Liver (tissue), 9 donors: ENCODE results near the gene GPATCH2L. TPM values are rescaled to one million over a fixed set of nuclear protein-coding genes. Genes with fewer than 3 reads are reported as not detected.

Experiments used
- DNase-seq: peaks from one replicate; pipeline ENCODE4 v3.0.0-alpha.2; 2017; ENCODE audit warnings: low spot score
- H3K27ac ChIP-seq, 2 donors: one replicate each; pipeline ENCODE4 v1.7.0; 2013; ENCODE audit warnings: inconsistent platforms in 2 of 2, low read length in 2 of 2, control low read depth in 1 of 2, low read depth in 1 of 2, mild to moderate bottlenecking in 1 of 2
- H3K27me3 ChIP-seq, 4 donors: one replicate each; pipeline versions ENCODE4 v1.6.1 to v1.7.0; 2013; ENCODE audit warnings: low read length in 3 of 4, inconsistent platforms in 1 of 4, mild to moderate bottlenecking in 1 of 4, moderate library complexity in 1 of 4; ENCODE audit not compliant: control insufficient read depth in 4 of 4, insufficient read depth in 4 of 4
- H3K36me3 ChIP-seq, 4 donors: one replicate each; pipeline versions ENCODE4 v1.6.1 to v1.7.0; 2013; ENCODE audit warnings: low read length in 3 of 4, mild to moderate bottlenecking in 3 of 4, low read depth in 1 of 4, moderate library complexity in 1 of 4; ENCODE audit not compliant: control insufficient read depth in 4 of 4, insufficient read depth in 3 of 4
- H3K4me1 ChIP-seq, 4 donors: one replicate each; pipeline versions ENCODE4 v1.6.1 to v1.7.0; 2013; ENCODE audit warnings: low read length in 3 of 4, mild to moderate bottlenecking in 3 of 4, moderate library complexity in 1 of 4; ENCODE audit not compliant: control insufficient read depth in 4 of 4, insufficient read depth in 4 of 4
- H3K4me3 ChIP-seq, 3 donors: one replicate each; pipeline versions ENCODE4 v1.6.1 to v1.7.0; 2013; ENCODE audit warnings: low read length in 3 of 3, control low read depth in 1 of 3, low read depth in 1 of 3, mild to moderate bottlenecking in 1 of 3
- H3K9ac ChIP-seq, 2 donors: one replicate each; pipeline ENCODE4 v1.7.0; 2013; ENCODE audit warnings: low read length in 2 of 2, mild to moderate bottlenecking in 2 of 2, moderate library complexity in 2 of 2, control low read depth in 1 of 2, low read depth in 1 of 2
- H3K9me3 ChIP-seq, 4 donors: one replicate each; pipeline versions ENCODE4 v1.6.1 to v1.7.0; 2013; ENCODE audit warnings: low read length in 3 of 4; ENCODE audit not compliant: control insufficient read depth in 4 of 4
- EGR1 ChIP-seq, 2 donors: IDR thresholded peaks; 2 replicates each; pipeline ENCODE4 v1.6.1; 2016 to 2018; ENCODE audit warnings: antibody characterized with exemption in 2 of 2, low read depth in 2 of 2
- FOXA1 ChIP-seq: IDR thresholded peaks from 2 replicates; pipeline ENCODE4 v1.6.1; 2016; ENCODE audit warnings: antibody characterized with exemption
- FOXA2 ChIP-seq: IDR thresholded peaks from 2 replicates; pipeline ENCODE4 v1.6.1; 2016; ENCODE audit warnings: antibody characterized with exemption
- GABPA ChIP-seq, 2 donors: IDR thresholded peaks in 1 of 2; conservative IDR thresholded peaks in 1 of 2; 2 replicates each; pipeline ENCODE4 v1.6.1; 2016; ENCODE audit warnings: antibody characterized with exemption in 2 of 2, mild to moderate bottlenecking in 1 of 2, moderate library complexity in 1 of 2
- HNF4A ChIP-seq, 2 donors: conservative IDR thresholded peaks; 2 replicates each; pipeline ENCODE4 v1.6.1; 2016; ENCODE audit warnings: antibody characterized with exemption in 2 of 2, mild to moderate bottlenecking in 2 of 2
- HNF4G ChIP-seq: IDR thresholded peaks from 2 replicates; pipeline ENCODE4 v1.6.1; 2016; ENCODE audit warnings: antibody characterized with exemption
- JUND ChIP-seq, 2 donors: IDR thresholded peaks; 2 replicates each; pipeline ENCODE4 v1.6.1; 2016; ENCODE audit warnings: antibody characterized with exemption in 2 of 2
- NR2F2 ChIP-seq: IDR thresholded peaks from 2 replicates; pipeline ENCODE4 v1.6.1; 2016; ENCODE audit warnings: antibody characterized with exemption
- RAD21 ChIP-seq, 2 donors: IDR thresholded peaks; 2 replicates each; pipeline ENCODE4 v1.6.1; 2016; ENCODE audit warnings: antibody characterized with exemption in 2 of 2, mild to moderate bottlenecking in 2 of 2
- RXRA ChIP-seq, 2 donors: IDR thresholded peaks; 2 replicates each; pipeline ENCODE4 v1.6.1; 2017 to 2018; ENCODE audit warnings: antibody characterized with exemption in 2 of 2, mild to moderate bottlenecking in 1 of 2
- SP1 ChIP-seq: IDR thresholded peaks from 2 replicates; pipeline ENCODE4 v1.6.1; 2018; ENCODE audit warnings: antibody characterized with exemption, mild to moderate bottlenecking
- YY1 ChIP-seq: IDR thresholded peaks from 2 replicates; pipeline ENCODE4 v1.6.1; 2016; ENCODE audit warnings: antibody characterized with exemption, mild to moderate bottlenecking
- WGBS: extraction: QIAGEN DNeasy Blood & Tissue Kit; methylation state at CpG from one replicate; pipeline ENCODE4 v1.1.7; 2013; 5-methylcytosine and 5-hydroxymethylcytosine counted together
- polyA plus RNA-seq, 2 donors: library from polyadenylated mRNA; stranded (reverse) in 1 of 2; unstranded in 1 of 2; fragments of 200-250 nt in 1 of 2; fragments of >200 nt in 1 of 2; fragmentation: Nextera tagmentation in 1 of 2; extraction: Ambion mirVana in 1 of 2; gene quantifications; one replicate each; pipeline versions ENCODE4 v1.2.1 to v1.2.3, GENCODE V29; 2013 to 2015
- total RNA-seq, 2 donors: library from RNA; depleted of rRNA; stranded (reverse); fragments of >200 nt; gene quantifications; one replicate each; pipeline ENCODE4 v1.2.3, GENCODE V29; 2014
- TF ChIP-seq, protein P1 (sequence below): fragments of 150-350 bp; IDR thresholded peaks from 2 replicates; pipeline ENCODE4 v1.5.1; 2017; ENCODE audit warnings: improper control_type of control experiment, low read depth, low read length; ENCODE audit not compliant: missing input control
- TF ChIP-seq, protein P2 (sequence below): IDR thresholded peaks from 2 replicates; pipeline ENCODE4 v1.6.1; 2016; ENCODE audit warnings: antibody characterized with exemption
- TF ChIP-seq, protein P3 (sequence below): IDR thresholded peaks from 2 replicates; pipeline ENCODE4 v1.6.1; 2016; ENCODE audit warnings: antibody characterized with exemption
- donor health status: healthy.
- donor health status: healthy.
- donor health status: healthy.
- donor health status: healthy.
- donor health status: healthy.

GPATCH2L gene
- total and polyA plus RNA-seq, 4 donors: 4.5 to 39.5 (median 15.8) TPM

DNA sequence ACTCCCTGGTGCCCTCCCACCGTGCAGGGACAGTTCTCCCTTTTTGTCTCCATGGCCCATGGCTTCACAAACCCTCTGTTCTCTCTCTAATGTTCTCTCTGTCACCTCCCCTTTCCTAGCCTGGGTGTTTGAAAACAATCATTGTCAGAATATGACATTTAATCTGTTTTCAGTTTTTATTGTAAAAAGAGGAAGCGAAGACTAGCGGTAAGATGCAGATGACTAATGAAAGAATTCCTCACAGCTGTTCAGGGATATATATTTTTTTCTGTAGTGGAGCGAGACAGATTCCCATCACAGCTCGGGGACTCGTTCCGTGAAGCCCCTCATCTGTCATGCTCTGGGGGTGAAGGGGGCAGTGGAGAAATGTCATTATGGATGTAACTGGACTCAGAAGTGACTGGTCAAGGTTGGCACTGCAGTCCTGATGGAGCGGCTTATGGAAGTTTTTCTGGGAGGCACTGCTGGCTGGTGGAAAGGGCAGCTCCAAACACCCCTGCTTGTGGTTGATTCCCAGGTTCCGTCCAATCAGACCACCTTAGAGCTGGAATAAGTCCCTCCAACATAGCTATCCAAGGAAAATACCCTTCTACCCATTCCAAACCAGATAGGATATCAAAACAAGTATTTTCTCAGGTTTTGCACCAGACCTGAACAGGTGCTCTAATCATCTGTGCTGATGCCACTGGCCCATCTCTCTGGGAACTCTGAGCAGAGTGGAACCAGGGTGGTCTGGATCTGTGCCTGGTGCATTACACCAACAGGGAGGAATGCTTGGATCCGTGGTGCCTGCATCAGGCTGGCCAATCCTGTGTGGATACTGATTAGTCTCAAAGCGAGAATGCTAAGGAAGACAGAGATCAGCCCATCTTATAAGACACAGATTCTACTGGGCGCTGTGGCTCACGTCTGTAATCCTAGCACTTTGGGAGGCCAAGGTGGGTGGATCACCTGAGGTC is 84.7 kb downstream of the GPATCH2L start:
- Histone ChIP-seq H3K27me3 (no peaks in the 10 kb centered on the region), H3K9me3 (peaks cover 0 to 8% (median 1%) of the 10 kb centered on the region in 4 donors), H3K9ac (no peak overlapping the region), H3K27ac (no peak overlapping the region), H3K4me3 (no peak overlapping the region), H3K4me1 (no peaks in the 10 kb centered on the region), H3K36me3 (peaks cover 0 to 5% (median 0%) of the 10 kb centered on the region in 4 donors)
- WGBS: 89% methylated on average over 13 of the region's 13 CpGs
- no peak for DNase-seq
- TF ChIP-seq SP1 (no peak), FOXA1 (no peak), EGR1 (IDR thresholded peaks at IDR 0.05; ENCODE audit: low read depth in 2 of 2) (no peak), RAD21 (IDR thresholded peaks at IDR 0.05) (no peak), HNF4A (conservative IDR thresholded peaks at IDR 0.05) (no peak), FOXA2 (no peak), JUND (IDR thresholded peaks at IDR 0.05) (no peak), HNF4G (no peak), NR2F2 (no peak), GABPA (IDR thresholded peaks at IDR 0.05 in 1 of 2, conservative IDR thresholded peaks at IDR 0.05 in 1 of 2) (no peak), RXRA (IDR thresholded peaks at IDR 0.05) (no peak)
- TF ChIP-seq, protein P1, sequence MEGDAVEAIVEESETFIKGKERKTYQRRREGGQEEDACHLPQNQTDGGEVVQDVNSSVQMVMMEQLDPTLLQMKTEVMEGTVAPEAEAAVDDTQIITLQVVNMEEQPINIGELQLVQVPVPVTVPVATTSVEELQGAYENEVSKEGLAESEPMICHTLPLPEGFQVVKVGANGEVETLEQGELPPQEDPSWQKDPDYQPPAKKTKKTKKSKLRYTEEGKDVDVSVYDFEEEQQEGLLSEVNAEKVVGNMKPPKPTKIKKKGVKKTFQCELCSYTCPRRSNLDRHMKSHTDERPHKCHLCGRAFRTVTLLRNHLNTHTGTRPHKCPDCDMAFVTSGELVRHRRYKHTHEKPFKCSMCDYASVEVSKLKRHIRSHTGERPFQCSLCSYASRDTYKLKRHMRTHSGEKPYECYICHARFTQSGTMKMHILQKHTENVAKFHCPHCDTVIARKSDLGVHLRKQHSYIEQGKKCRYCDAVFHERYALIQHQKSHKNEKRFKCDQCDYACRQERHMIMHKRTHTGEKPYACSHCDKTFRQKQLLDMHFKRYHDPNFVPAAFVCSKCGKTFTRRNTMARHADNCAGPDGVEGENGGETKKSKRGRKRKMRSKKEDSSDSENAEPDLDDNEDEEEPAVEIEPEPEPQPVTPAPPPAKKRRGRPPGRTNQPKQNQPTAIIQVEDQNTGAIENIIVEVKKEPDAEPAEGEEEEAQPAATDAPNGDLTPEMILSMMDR: no peak
- TF ChIP-seq, protein P2, sequence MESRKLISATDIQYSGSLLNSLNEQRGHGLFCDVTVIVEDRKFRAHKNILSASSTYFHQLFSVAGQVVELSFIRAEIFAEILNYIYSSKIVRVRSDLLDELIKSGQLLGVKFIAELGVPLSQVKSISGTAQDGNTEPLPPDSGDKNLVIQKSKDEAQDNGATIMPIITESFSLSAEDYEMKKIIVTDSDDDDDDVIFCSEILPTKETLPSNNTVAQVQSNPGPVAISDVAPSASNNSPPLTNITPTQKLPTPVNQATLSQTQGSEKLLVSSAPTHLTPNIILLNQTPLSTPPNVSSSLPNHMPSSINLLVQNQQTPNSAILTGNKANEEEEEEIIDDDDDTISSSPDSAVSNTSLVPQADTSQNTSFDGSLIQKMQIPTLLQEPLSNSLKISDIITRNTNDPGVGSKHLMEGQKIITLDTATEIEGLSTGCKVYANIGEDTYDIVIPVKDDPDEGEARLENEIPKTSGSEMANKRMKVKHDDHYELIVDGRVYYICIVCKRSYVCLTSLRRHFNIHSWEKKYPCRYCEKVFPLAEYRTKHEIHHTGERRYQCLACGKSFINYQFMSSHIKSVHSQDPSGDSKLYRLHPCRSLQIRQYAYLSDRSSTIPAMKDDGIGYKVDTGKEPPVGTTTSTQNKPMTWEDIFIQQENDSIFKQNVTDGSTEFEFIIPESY: no peak

DNA sequence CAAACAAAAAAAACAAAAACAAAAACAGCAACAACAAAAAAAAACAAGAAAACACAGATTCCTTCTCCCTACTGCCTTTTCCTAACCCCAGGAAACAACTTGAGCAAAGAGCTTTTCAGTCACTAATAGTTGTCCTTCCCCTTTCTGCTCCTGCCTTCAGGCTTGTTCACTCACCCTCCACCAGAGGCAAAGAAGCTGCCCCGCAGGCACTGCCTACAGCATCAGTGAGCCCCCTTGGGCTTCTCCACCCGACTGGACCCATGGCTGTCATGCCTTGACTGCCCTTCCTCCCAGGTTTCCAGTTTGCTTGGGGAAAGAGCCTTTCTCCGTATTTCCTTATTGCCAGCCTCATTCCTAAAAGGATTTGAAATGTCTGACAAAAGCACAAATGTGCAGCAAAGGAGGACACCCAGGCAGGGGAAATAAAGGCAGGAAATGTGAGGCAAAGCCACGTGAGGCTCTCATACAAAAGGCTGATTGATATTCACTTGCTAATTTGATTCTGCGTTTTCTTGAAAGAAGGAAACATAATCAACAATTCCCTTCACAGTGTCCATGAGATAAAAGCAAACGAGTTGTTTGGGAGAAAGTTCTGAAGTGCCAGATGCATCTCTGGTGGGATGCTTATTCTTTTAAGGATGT is 85.7 kb downstream of the GPATCH2L start:
- H3K4me1 ChIP-seq: no peaks in the 10 kb centered on the region
- no peak overlapping the region for H3K4me3 ChIP-seq
- no peak overlapping the region for H3K9ac ChIP-seq
- H3K27me3 ChIP-seq: no peaks in the 10 kb centered on the region
- peaks cover 0 to 15% (median 2%) of the 10 kb centered on the region in 4 donors for H3K9me3 ChIP-seq
- TF ChIP-seq FOXA2 (no peak), YY1 (no peak), EGR1 (IDR thresholded peaks at IDR 0.05; ENCODE audit: low read depth in 2 of 2) (no peak), RXRA (IDR thresholded peaks at IDR 0.05) (no peak), HNF4A (conservative IDR thresholded peaks at IDR 0.05) (no peak)
- TF ChIP-seq, protein P2: no peak
- TF ChIP-seq, protein P1: no peak
- TF ChIP-seq, protein P3, sequence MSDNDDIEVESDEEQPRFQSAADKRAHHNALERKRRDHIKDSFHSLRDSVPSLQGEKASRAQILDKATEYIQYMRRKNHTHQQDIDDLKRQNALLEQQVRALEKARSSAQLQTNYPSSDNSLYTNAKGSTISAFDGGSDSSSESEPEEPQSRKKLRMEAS: no peak
- H3K36me3 ChIP-seq: peaks cover 0 to 5% (median 0%) of the 10 kb centered on the region in 4 donors
- WGBS: 74% methylated on average over 6 of the region's 6 CpGs
- no peak for DNase-seq
- no peak overlapping the region for H3K27ac ChIP-seq
